Erythroblast (primary cell): ENCODE measurements around the gene CACNA1B.

ENCODE experiments used
- DNase-seq, 2 experiments: peaks; one replicate each; lab custom pipeline; 2025; lab: John Stamatoyannopoulos, UW
- GATA1 ChIP-seq: IDR thresholded peaks from 2 replicates; pipeline ENCODE4 v1.6.1; 2011; ENCODE audit warnings: low read depth, mild to moderate bottlenecking, control low read depth, low read length, moderate library complexity
- POLR2A ChIP-seq: IDR thresholded peaks from 2 replicates; pipeline ENCODE4 v1.6.1; 2011; ENCODE audit warnings: mild to moderate bottlenecking, low read length

Gene CACNA1B

GRCh38 chr9:138025417-138025816, 147.8 kb downstream of the CACNA1B start:
- DNase-seq: no peak

GRCh38 chr9:138025908-138026307, 148.3 kb downstream of the CACNA1B start:
- TF ChIP-seq GATA1: no peak
- no peak for TF ChIP-seq POLR2A
- no peak for DNase-seq

More at GRCh38 chr9:138025417-138025816, 147.8 kb downstream of the CACNA1B start:
- TF ChIP-seq GATA1 (no peak), POLR2A (no peak)

GRCh38 chr9:138028596-138028995, 151.0 kb downstream of the CACNA1B start:
- DNase-seq: peak in 1 of 2 experiments; percentile 21
- TF ChIP-seq POLR2A: no peak
- no peak for TF ChIP-seq GATA1

- DNase-seq: no peak
- no peak for TF ChIP-seq GATA1
Observed at GRCh38 chr9:138031186-138031585, 153.6 kb downstream of the CACNA1B start.

- no peak for TF ChIP-seq GATA1
- TF ChIP-seq POLR2A: no peak
- DNase-seq: no peak
Observed at GRCh38 chr9:138033950-138034349, 156.4 kb downstream of the CACNA1B start.

- no peak for DNase-seq
- TF ChIP-seq GATA1 (no peak), POLR2A (no peak)
Observed at GRCh38 chr9:138037140-138037539, 159.6 kb downstream of the CACNA1B start.

GRCh38 chr9:138038244-138038671, 160.7 kb downstream of the CACNA1B start:
- no peak for DNase-seq

GRCh38 chr9:138040446-138041430, 163.2 kb downstream of the CACNA1B start:
- TF ChIP-seq POLR2A: no peak
- TF ChIP-seq GATA1: no peak
- DNase-seq: no peak

More at GRCh38 chr9:138038244-138038671, 160.7 kb downstream of the CACNA1B start:
- TF ChIP-seq POLR2A (no peak), GATA1 (no peak)

GRCh38 chr9:138042146-138042545, 164.6 kb downstream of the CACNA1B start:
- no peak for DNase-seq
- no peak for TF ChIP-seq POLR2A
- TF ChIP-seq GATA1: no peak

GRCh38 chr9:138042640-138043039, 165.1 kb downstream of the CACNA1B start:
- no peak for DNase-seq

GRCh38 chr9:138043061-138043410, 165.5 kb downstream of the CACNA1B start:
- TF ChIP-seq GATA1: no peak
- TF ChIP-seq POLR2A: no peak
- no peak for DNase-seq

More at GRCh38 chr9:138042640-138043039, 165.1 kb downstream of the CACNA1B start:
- no peak for TF ChIP-seq GATA1
- TF ChIP-seq POLR2A: no peak

- DNase-seq: no peak
- TF ChIP-seq GATA1: no peak
- no peak for TF ChIP-seq POLR2A
Observed at GRCh38 chr9:138043411-138044345, 166.1 kb downstream of the CACNA1B start.

GRCh38 chr9:138044485-138045383, 167.2 kb downstream of the CACNA1B start:
- DNase-seq: no peak
- TF ChIP-seq POLR2A (no peak), GATA1 (no peak)
